H1 (cell line): Measurements from ENCODE around the gene WWP2. TPM values are rescaled to one million over a fixed set of nuclear protein-coding genes. Genes with fewer than 3 reads are reported as not detected.

Experiments used
- ASH2L ChIP-seq: fragments of 200-600, 300-600 bp; sonication (generic); IDR thresholded peaks from one replicate; pipeline ENCODE4 v1.7.1; 2017; ENCODE audit warnings: low read length
- HDAC2 ChIP-seq, 2 experiments: fragments of 300-600 bp in 1 of 2; sonication (generic) in 1 of 2; IDR thresholded peaks; 2 replicates each; pipeline ENCODE4 v1.6.1; 2011 to 2012; ENCODE audit warnings: low read depth in 2 of 2, low read length in 2 of 2, mild to moderate bottlenecking in 2 of 2, moderate library complexity in 2 of 2, borderline replicate concordance in 1 of 2, inconsistent platforms in 1 of 2
- JUN ChIP-seq: IDR thresholded peaks from 2 replicates; pipeline ENCODE4 v1.6.1; 2011; ENCODE audit warnings: low read depth, mild to moderate bottlenecking, improper control_type of control experiment, low read length
- KDM5A ChIP-seq: fragments of 200-600 bp; IDR thresholded peaks from 2 replicates; pipeline ENCODE4 v1.7.1; 2012; ENCODE audit warnings: mild to moderate bottlenecking, low read length, inconsistent platforms, mixed read lengths
- RBBP5 ChIP-seq: IDR thresholded peaks from 2 replicates; pipeline ENCODE4 v1.7.1; 2012; ENCODE audit warnings: low read depth, mild to moderate bottlenecking, inconsistent platforms, low read length, moderate library complexity, borderline replicate concordance
- SIRT6 ChIP-seq: IDR thresholded peaks from one replicate; pipeline ENCODE4 v1.7.1; 2012; ENCODE audit warnings: low read length, inconsistent platforms
- TAF1 ChIP-seq: IDR thresholded peaks from 2 replicates; pipeline ENCODE4 v1.6.1; 2011; ENCODE audit warnings: mild to moderate bottlenecking, low read depth, low read length
- polyA plus RNA-seq, 7 experiments: library from polyadenylated mRNA; depleted of rRNA in 3 of 7; stranded (reverse) in 5 of 7; unstranded in 2 of 7; fragments of >200 nt in 5 of 7; fragments of 200-250 nt in 2 of 7; gene quantifications; 1 replicate in 5 of 7; 2 replicates in 1 of 7; 4 replicates in 1 of 7; pipeline versions ENCODE4 v1.2.1 to v1.2.3, GENCODE V29; 2011 to 2013; ENCODE audit warnings: missing spikeins in 2 of 7, mixed read lengths in 2 of 7
- total RNA-seq: library from RNA; stranded (reverse); fragmentation: NEBNext Ultra II Directional; extraction: Animal tissue kit (Norgen Biotek cat#: 25700); gene quantifications from 2 replicates; pipeline ENCODE4 v1.2.1, GENCODE V29; 2021
- TF ChIP-seq, protein P1 (sequence below): fragments of 300-600 bp; sonication (generic); IDR thresholded peaks from 2 replicates; pipeline ENCODE4 v1.7.1; 2012; ENCODE audit warnings: low read length, moderate library complexity, mild to moderate bottlenecking, inconsistent platforms; ENCODE audit not compliant: insufficient replicate concordance
- TF ChIP-seq, protein P2 (sequence below), 3 experiments: IDR thresholded peaks; 1 replicate in 2 of 3; 2 replicates in 1 of 3; pipeline versions ENCODE4 v1.5.1 to v1.6.1; 2011; ENCODE audit warnings: low read length in 3 of 3, mild to moderate bottlenecking in 3 of 3, inconsistent platforms in 2 of 3, low read depth in 1 of 3, moderate library complexity in 1 of 3; ENCODE audit not compliant: insufficient read depth in 1 of 3; ENCODE audit errors: control extremely low read depth in 1 of 3

The WWP2 gene
- total and polyA plus RNA-seq, 2 of the 8 experiments (the other 6 are each of a cell fraction or from before 2014, with no cell fraction given) = 14.1 to 42.2 TPM

DNA sequence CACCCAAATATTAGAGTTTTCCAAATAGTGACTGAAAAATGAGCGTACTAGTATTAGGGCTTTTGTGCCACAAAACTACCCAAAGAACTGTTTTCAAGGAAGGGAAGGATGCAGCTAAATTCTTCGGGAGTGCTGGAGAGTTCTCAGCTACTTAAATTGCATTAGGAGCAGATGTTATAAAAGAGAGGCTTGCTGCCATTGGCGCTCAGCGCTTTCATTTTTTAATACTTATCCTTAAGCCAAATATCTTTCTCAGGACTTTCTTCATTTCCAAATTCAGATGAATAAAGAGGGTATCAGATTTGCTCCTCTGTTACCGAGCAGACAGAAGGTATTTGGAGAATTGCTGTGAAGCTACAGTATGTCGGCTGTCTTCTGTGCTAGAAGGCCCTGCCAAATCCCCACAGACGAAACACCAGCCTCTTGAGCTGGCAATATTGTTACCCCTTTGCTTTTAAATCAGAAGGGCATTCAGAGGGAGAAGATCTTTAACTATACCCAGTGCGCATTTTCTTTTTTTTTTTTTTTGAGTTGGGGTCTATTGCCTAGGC lies 141.8 kb downstream of the WWP2 start (continued):
- TF ChIP-seq, protein P1, sequence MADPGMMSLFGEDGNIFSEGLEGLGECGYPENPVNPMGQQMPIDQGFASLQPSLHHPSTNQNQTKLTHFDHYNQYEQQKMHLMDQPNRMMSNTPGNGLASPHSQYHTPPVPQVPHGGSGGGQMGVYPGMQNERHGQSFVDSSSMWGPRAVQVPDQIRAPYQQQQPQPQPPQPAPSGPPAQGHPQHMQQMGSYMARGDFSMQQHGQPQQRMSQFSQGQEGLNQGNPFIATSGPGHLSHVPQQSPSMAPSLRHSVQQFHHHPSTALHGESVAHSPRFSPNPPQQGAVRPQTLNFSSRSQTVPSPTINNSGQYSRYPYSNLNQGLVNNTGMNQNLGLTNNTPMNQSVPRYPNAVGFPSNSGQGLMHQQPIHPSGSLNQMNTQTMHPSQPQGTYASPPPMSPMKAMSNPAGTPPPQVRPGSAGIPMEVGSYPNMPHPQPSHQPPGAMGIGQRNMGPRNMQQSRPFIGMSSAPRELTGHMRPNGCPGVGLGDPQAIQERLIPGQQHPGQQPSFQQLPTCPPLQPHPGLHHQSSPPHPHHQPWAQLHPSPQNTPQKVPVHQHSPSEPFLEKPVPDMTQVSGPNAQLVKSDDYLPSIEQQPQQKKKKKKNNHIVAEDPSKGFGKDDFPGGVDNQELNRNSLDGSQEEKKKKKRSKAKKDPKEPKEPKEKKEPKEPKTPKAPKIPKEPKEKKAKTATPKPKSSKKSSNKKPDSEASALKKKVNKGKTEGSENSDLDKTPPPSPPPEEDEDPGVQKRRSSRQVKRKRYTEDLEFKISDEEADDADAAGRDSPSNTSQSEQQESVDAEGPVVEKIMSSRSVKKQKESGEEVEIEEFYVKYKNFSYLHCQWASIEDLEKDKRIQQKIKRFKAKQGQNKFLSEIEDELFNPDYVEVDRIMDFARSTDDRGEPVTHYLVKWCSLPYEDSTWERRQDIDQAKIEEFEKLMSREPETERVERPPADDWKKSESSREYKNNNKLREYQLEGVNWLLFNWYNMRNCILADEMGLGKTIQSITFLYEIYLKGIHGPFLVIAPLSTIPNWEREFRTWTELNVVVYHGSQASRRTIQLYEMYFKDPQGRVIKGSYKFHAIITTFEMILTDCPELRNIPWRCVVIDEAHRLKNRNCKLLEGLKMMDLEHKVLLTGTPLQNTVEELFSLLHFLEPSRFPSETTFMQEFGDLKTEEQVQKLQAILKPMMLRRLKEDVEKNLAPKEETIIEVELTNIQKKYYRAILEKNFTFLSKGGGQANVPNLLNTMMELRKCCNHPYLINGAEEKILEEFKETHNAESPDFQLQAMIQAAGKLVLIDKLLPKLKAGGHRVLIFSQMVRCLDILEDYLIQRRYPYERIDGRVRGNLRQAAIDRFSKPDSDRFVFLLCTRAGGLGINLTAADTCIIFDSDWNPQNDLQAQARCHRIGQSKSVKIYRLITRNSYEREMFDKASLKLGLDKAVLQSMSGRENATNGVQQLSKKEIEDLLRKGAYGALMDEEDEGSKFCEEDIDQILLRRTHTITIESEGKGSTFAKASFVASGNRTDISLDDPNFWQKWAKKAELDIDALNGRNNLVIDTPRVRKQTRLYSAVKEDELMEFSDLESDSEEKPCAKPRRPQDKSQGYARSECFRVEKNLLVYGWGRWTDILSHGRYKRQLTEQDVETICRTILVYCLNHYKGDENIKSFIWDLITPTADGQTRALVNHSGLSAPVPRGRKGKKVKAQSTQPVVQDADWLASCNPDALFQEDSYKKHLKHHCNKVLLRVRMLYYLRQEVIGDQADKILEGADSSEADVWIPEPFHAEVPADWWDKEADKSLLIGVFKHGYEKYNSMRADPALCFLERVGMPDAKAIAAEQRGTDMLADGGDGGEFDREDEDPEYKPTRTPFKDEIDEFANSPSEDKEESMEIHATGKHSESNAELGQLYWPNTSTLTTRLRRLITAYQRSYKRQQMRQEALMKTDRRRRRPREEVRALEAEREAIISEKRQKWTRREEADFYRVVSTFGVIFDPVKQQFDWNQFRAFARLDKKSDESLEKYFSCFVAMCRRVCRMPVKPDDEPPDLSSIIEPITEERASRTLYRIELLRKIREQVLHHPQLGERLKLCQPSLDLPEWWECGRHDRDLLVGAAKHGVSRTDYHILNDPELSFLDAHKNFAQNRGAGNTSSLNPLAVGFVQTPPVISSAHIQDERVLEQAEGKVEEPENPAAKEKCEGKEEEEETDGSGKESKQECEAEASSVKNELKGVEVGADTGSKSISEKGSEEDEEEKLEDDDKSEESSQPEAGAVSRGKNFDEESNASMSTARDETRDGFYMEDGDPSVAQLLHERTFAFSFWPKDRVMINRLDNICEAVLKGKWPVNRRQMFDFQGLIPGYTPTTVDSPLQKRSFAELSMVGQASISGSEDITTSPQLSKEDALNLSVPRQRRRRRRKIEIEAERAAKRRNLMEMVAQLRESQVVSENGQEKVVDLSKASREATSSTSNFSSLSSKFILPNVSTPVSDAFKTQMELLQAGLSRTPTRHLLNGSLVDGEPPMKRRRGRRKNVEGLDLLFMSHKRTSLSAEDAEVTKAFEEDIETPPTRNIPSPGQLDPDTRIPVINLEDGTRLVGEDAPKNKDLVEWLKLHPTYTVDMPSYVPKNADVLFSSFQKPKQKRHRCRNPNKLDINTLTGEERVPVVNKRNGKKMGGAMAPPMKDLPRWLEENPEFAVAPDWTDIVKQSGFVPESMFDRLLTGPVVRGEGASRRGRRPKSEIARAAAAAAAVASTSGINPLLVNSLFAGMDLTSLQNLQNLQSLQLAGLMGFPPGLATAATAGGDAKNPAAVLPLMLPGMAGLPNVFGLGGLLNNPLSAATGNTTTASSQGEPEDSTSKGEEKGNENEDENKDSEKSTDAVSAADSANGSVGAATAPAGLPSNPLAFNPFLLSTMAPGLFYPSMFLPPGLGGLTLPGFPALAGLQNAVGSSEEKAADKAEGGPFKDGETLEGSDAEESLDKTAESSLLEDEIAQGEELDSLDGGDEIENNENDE = no peak
- no peak for TF ChIP-seq SIRT6
- TF ChIP-seq RBBP5 = no peak
- no peak for TF ChIP-seq TAF1
- TF ChIP-seq HDAC2 (IDR thresholded peaks at IDR 0.05; ENCODE audit: borderline replicate concordance in 1 of 2, low read depth in 2 of 2, low read length in 2 of 2) = no peak
- TF ChIP-seq, protein P2, sequence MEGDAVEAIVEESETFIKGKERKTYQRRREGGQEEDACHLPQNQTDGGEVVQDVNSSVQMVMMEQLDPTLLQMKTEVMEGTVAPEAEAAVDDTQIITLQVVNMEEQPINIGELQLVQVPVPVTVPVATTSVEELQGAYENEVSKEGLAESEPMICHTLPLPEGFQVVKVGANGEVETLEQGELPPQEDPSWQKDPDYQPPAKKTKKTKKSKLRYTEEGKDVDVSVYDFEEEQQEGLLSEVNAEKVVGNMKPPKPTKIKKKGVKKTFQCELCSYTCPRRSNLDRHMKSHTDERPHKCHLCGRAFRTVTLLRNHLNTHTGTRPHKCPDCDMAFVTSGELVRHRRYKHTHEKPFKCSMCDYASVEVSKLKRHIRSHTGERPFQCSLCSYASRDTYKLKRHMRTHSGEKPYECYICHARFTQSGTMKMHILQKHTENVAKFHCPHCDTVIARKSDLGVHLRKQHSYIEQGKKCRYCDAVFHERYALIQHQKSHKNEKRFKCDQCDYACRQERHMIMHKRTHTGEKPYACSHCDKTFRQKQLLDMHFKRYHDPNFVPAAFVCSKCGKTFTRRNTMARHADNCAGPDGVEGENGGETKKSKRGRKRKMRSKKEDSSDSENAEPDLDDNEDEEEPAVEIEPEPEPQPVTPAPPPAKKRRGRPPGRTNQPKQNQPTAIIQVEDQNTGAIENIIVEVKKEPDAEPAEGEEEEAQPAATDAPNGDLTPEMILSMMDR (IDR thresholded peaks at IDR 0.05; ENCODE audit: control extremely low read depth in 1 of 3, insufficient read depth in 1 of 3, low read depth in 1 of 3, low read length in 3 of 3) = no peak
- no peak for TF ChIP-seq KDM5A
- no peak for TF ChIP-seq ASH2L
- TF ChIP-seq JUN = no peak
